22Rv1 (cell line): ENCODE measurements around the gene TMEM218.

Source experiments
- ZFX ChIP-seq: fragments of 450-650 bp; IDR thresholded peaks from 2 replicates; pipeline ENCODE4 v1.6.1; 2017; ENCODE audit warnings: antibody characterized with exemption, borderline replicate concordance
- TF ChIP-seq, protein P1 (sequence below): fragments of 450-650 bp; IDR thresholded peaks from 2 replicates; pipeline ENCODE4 v1.5.1; 2017; ENCODE audit warnings: mild to moderate bottlenecking

DNA sequence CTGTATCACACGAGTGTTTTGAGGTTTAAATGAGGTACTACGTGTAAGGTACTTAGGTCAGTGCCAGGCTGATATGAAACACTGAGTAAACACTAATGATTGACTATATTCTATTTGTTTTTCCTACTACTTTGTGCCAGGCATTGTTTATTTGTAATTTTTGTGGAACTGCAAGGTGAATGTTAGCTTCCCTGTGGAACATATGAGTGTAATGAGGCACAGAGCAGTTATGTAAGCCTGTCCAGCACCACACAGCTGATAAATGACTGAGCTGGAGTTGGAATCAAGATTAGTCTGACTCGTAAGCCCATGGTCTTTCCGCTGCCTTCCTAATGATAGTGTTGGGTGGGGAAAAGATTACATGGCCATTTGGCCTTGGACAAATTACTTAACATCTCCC, 42.4 kb downstream of the TMEM218 start:
- TF ChIP-seq, protein P1, sequence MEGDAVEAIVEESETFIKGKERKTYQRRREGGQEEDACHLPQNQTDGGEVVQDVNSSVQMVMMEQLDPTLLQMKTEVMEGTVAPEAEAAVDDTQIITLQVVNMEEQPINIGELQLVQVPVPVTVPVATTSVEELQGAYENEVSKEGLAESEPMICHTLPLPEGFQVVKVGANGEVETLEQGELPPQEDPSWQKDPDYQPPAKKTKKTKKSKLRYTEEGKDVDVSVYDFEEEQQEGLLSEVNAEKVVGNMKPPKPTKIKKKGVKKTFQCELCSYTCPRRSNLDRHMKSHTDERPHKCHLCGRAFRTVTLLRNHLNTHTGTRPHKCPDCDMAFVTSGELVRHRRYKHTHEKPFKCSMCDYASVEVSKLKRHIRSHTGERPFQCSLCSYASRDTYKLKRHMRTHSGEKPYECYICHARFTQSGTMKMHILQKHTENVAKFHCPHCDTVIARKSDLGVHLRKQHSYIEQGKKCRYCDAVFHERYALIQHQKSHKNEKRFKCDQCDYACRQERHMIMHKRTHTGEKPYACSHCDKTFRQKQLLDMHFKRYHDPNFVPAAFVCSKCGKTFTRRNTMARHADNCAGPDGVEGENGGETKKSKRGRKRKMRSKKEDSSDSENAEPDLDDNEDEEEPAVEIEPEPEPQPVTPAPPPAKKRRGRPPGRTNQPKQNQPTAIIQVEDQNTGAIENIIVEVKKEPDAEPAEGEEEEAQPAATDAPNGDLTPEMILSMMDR: no peak
- TF ChIP-seq ZFX: no peak
